GM12875 (cell line): Measurements from ENCODE around the gene VPS13D.

Experiments
- H3K4me3 ChIP-seq: one replicate; pipeline ENCODE4 v1.5.1; 2011; ENCODE audit warnings: low read depth, low read length, control low read depth
- CTCF ChIP-seq: IDR thresholded peaks from 2 replicates; pipeline ENCODE4 v1.5.1; 2011; ENCODE audit warnings: low read depth, mild to moderate bottlenecking, control low read depth, inconsistent platforms, low read length, moderate library complexity, borderline replicate concordance; ENCODE audit not compliant: insufficient read depth

Gene VPS13D

GRCh38 chr1:12529640-12530174 is 299.9 kb downstream of the VPS13D start:
- no peak overlapping the region for H3K4me3 ChIP-seq
- TF ChIP-seq CTCF: no peak

GRCh38 chr1:12530462-12531178 is 300.8 kb downstream of the VPS13D start:
- H3K4me3 ChIP-seq: no peak overlapping the region
- TF ChIP-seq CTCF: no peak

GRCh38 chr1:12531179-12531499 is 301.3 kb downstream of the VPS13D start:
- no peak overlapping the region for H3K4me3 ChIP-seq
- no peak for TF ChIP-seq CTCF

- H3K4me3 ChIP-seq: no peak overlapping the region
Measured at GRCh38 chr1:12532405-12533315, 302.8 kb downstream of the VPS13D start.

GRCh38 chr1:12536023-12536639 is 306.3 kb downstream of the VPS13D start:
- no peak overlapping the region for H3K4me3 ChIP-seq
- TF ChIP-seq CTCF: no peak

More at GRCh38 chr1:12532405-12533315, 302.8 kb downstream of the VPS13D start:
- no peak for TF ChIP-seq CTCF

- no peak overlapping the region for H3K4me3 ChIP-seq
Measured at GRCh38 chr1:12537294-12537693, 307.5 kb downstream of the VPS13D start.

More at GRCh38 chr1:12537294-12537693, 307.5 kb downstream of the VPS13D start:
- no peak for TF ChIP-seq CTCF
